HepG2 (cell line): ENCODE results near the gene ZGRF1. TPM values are rescaled to one million over a fixed set of nuclear protein-coding genes. Genes with fewer than 3 reads are reported as not detected.
A peak's percentile ranks its signal among the peaks of the same experiment; 100 is the strongest.

Experiments used
- ATAC-seq: fragments of 200-7000 bp; cut with Tn5 transposase; 3 replicates; pipeline ENCODE4 v1.9.1; 2020; ENCODE audit warnings: mild to moderate bottlenecking, moderate library complexity
- BruUV-seq: library from RNA; stranded (reverse); fragments of 400-500 nt; replicated peaks from 2 replicates; lab custom pipeline; 2021; lab: Mats Ljungman, UMichigan
- CTCF ChIA-PET: fragments of 300-600 bp; formaldehyde crosslinking; extraction: SDS; loops from one replicate; lab custom pipeline; 2021; ENCODE audit warnings: low total read pairs, inconsistent platforms, low intra/inter-chr PET ratio; lab: Yijun Ruan, JAX
- POLR2A ChIA-PET: fragments of 350-600 bp; sonication (Branson Sonifier 250); formaldehyde crosslinking; loops from one replicate; lab custom pipeline; 2020; ENCODE audit warnings: antibody characterized with exemption, inconsistent platforms; lab: Yijun Ruan, JAX
- DNase-seq: peaks from one replicate; pipeline ENCODE4 v3.0.0-alpha.2; 2015; ENCODE audit warnings: low spot score
- FAIRE-seq: peaks from 3 replicates; lab custom pipeline; 2011; peaks lifted over from hg19 to GRCh38; lab: Jason Lieb, UNC
- H2AFZ ChIP-seq: one replicate; pipeline ENCODE4 v1.6.1; 2011; ENCODE audit warnings: low read length, inconsistent platforms
- H3K27ac ChIP-seq: fragments of 300-600 bp; 3 replicates; pipeline ENCODE4 v1.8.0; 2011; ENCODE audit warnings: mixed run types, mild to moderate bottlenecking, mixed read lengths, low read length, inconsistent platforms; ENCODE audit not compliant: insufficient read depth; ENCODE audit errors: extremely low read length
- H3K27me3 ChIP-seq, 2 experiments: fragments of 200-600 bp in 1 of 2; 2 replicates in 1 of 2; 3 replicates in 1 of 2; pipeline versions ENCODE4 v1.6.0 to v1.8.0; 2011; ENCODE audit warnings: low read length in 2 of 2, mild to moderate bottlenecking in 2 of 2, moderate library complexity in 2 of 2, inconsistent platforms in 1 of 2; ENCODE audit not compliant: insufficient read depth in 2 of 2, control insufficient read depth in 1 of 2
- H3K36me3 ChIP-seq, 2 experiments: fragments of 200-600 bp in 1 of 2; replicated peaks in 1 of 2; 2 replicates in 1 of 2; 3 replicates in 1 of 2; pipeline versions ENCODE4 v1.5.1 to v1.8.0; 2011; ENCODE audit warnings: low read length in 2 of 2, inconsistent platforms in 1 of 2; ENCODE audit not compliant: insufficient read depth in 2 of 2, control insufficient read depth in 1 of 2
- H3K4me1 ChIP-seq: 2 replicates; pipeline ENCODE4 v1.5.1; 2012; ENCODE audit warnings: low read length, inconsistent platforms; ENCODE audit not compliant: insufficient read depth
- H3K4me2 ChIP-seq: 2 replicates; pipeline ENCODE4 v1.6.0; 2011; ENCODE audit warnings: low read depth, low read length, inconsistent platforms
- H3K4me3 ChIP-seq, 3 experiments: fragments of 200-600 bp in 1 of 3; sonication (generic), shearing (Covaris generic) in 1 of 3; replicated peaks in 1 of 3; 2 replicates each; pipeline ENCODE4 v1.5.1; 2011 to 2016; ENCODE audit warnings: low read length in 3 of 3, inconsistent platforms in 2 of 3, low read depth in 2 of 3, mild to moderate bottlenecking in 2 of 3, control low read depth in 1 of 3, mixed read lengths in 1 of 3; ENCODE audit not compliant: insufficient read depth in 1 of 3
- H3K79me2 ChIP-seq: one replicate; pipeline ENCODE4 v1.6.1; 2011; ENCODE audit warnings: low read length, inconsistent platforms; ENCODE audit not compliant: insufficient read depth
- H3K9ac ChIP-seq: 2 replicates; pipeline ENCODE4 v1.6.0; 2011; ENCODE audit warnings: mild to moderate bottlenecking, low read depth, low read length, inconsistent platforms; ENCODE audit not compliant: insufficient read depth
- H3K9me3 ChIP-seq: 2 replicates; pipeline ENCODE4 v1.5.1; 2012; ENCODE audit warnings: mild to moderate bottlenecking, low read length
- H4K20me1 ChIP-seq: 2 replicates; pipeline ENCODE4 v1.6.0; 2011; ENCODE audit warnings: inconsistent platforms, mild to moderate bottlenecking, low read length, moderate library complexity; ENCODE audit not compliant: insufficient read depth
- IRF2 ChIP-seq: IDR thresholded peaks from 2 replicates; pipeline ENCODE4 v1.6.1; 2018; ENCODE audit warnings: missing genetic modification reagents, missing compliant biosample characterization
- NCOA1 ChIP-seq: sonication (generic); formaldehyde crosslinking; IDR thresholded peaks from 2 replicates; pipeline ENCODE4 v1.9.0; 2021; ENCODE audit warnings: missing genetic modification reagents
- PBX2 ChIP-seq: IDR thresholded peaks from 2 replicates; pipeline ENCODE4 v1.6.1; 2016; ENCODE audit warnings: control low read depth
- SRSF9 ChIP-seq: fragments of 200-400 bp; formaldehyde crosslinking; IDR thresholded peaks from 2 replicates; pipeline ENCODE4 v1.6.1; 2018; ENCODE audit warnings: borderline replicate concordance, mild to moderate bottlenecking, low read depth, low read length; ENCODE audit not compliant: insufficient read depth, poor library complexity, severe bottlenecking
- ZNF12 ChIP-seq: sonication (generic); formaldehyde crosslinking; IDR thresholded peaks from 2 replicates; pipeline ENCODE4 v1.5.0; 2020; ENCODE audit warnings: missing genetic modification reagents
- ZNF121 ChIP-seq: sonication (generic); formaldehyde crosslinking; IDR thresholded peaks from 2 replicates; pipeline ENCODE4 v1.5.0; 2020; ENCODE audit warnings: mild to moderate bottlenecking, missing genetic modification reagents
- ZNF260 ChIP-seq: sonication (generic); formaldehyde crosslinking; IDR thresholded peaks from 2 replicates; pipeline ENCODE4 v1.4.0; 2020; ENCODE audit warnings: missing genetic modification reagents, low read depth, mild to moderate bottlenecking, borderline replicate concordance
- ZNF263 ChIP-seq: sonication (generic); formaldehyde crosslinking; IDR thresholded peaks from 2 replicates; pipeline ENCODE4 v1.4.0; 2020; ENCODE audit warnings: missing genetic modification reagents
- ZNF597 ChIP-seq: sonication (generic); formaldehyde crosslinking; IDR thresholded peaks from 2 replicates; pipeline ENCODE4 v1.5.0; 2020; ENCODE audit warnings: missing genetic modification reagents
- ZNF713 ChIP-seq: sonication (generic); formaldehyde crosslinking; IDR thresholded peaks from 2 replicates; pipeline ENCODE4 v1.4.0; 2020; ENCODE audit warnings: mild to moderate bottlenecking, missing genetic modification reagents
- WGBS: methylation state at CpG from one replicate; pipeline ENCODE4 v1.1.6; 2017; ENCODE audit warnings: low lambda C conversion rate; 5-methylcytosine and 5-hydroxymethylcytosine counted together
- in situ Hi-C: cut with HindIII; loops from 2 replicates; pipeline ENCODE4 v1.10.0; 2017; ENCODE audit warnings: low pct_unique_long_range_greater_than_20kb; ENCODE audit not compliant: extremely low pct_ligation_motif_present
- intact Hi-C: fragments of 100-400 bp; cut with micrococcal nuclease; formaldehyde crosslinking; loops from one replicate; pipeline ENCODE4 v1.10.0; 2022; ENCODE audit not compliant: unreplicated experiment
- polyA plus RNA-seq, 8 experiments: library from polyadenylated mRNA; depleted of rRNA in 3 of 8; stranded (reverse) in 7 of 8; unstranded in 1 of 8; fragments of >200 nt; fragmentation: Illumina TruSeq in 4 of 8; extraction: Trizol in 4 of 8; gene quantifications; 2 replicates each; pipeline versions ENCODE4 v1.2.1 to v1.2.3, GENCODE V29; 2011 to 2016; ENCODE audit warnings: low read depth in 4 of 8, missing spikeins in 1 of 8, mixed read lengths in 1 of 8; ENCODE audit not compliant: insufficient read depth in 1 of 8
- total RNA-seq, 5 experiments: library from RNA; depleted of rRNA; stranded (reverse); fragments of >200 nt; fragmentation: Illumina TruSeq; extraction: Trizol; gene quantifications; 2 replicates each; pipeline ENCODE4 v1.2.3, GENCODE V29; 2016; ENCODE audit warnings: low read depth in 1 of 5
- TF ChIP-seq, protein P1 (sequence below): sonication (generic); formaldehyde crosslinking; IDR thresholded peaks from 2 replicates; pipeline ENCODE4 v1.4.0; 2020; ENCODE audit warnings: missing genetic modification reagents
- TF ChIP-seq, protein P2 (sequence below): sonication (generic); formaldehyde crosslinking; IDR thresholded peaks from 2 replicates; pipeline ENCODE4 v1.4.0; 2020; ENCODE audit warnings: missing genetic modification reagents

Gene ZGRF1
- total and polyA plus RNA-seq, 2 of the 13 experiments (the other 11 are each of a cell fraction or from before 2014, with no cell fraction given) = 8.6 to 15.9 TPM

DNA sequence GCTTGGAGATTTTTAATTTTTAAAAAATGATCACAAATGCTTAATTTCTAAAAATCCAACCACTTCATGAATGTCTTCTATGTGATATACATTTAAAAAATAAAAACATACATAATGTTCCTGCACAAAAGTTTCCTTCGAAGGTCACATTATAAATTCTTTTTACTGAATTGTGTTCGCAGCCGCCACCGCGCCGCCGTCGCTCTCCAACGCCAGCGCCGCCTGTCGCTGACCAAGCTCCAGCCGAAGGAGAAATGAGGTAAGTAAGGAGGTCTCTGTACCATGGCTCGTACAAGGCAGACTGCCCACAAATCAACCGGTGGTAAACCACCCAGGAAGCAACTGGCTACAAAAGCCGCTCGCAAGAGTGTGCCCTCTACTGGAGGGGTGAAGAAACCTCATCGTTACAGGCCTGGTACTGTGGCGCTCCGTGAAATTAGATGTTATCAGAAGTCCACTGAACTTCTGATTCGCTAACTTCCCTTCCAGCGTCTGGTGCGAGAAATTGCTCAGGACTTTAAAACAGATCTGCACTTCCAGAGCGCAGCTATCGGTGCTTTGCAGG is 71.9 kb downstream of the ZGRF1 start:
- whole genome bisulfite sequencing = 97% methylated on average over 21 of the region's 25 CpGs
- no peaks in the 10 kb centered on the region for H4K20me1 ChIP-seq
- no peak for FAIRE-seq
- no peak overlapping the region for H2AFZ ChIP-seq
- no peaks in the 10 kb centered on the region for H3K4me1 ChIP-seq
- no peak overlapping the region for H3K27ac ChIP-seq
- BruUV-seq = no TSS peak
- H3K36me3 ChIP-seq = peaks cover 2% of the 10 kb centered on the region in 2 experiments; a peak in 1 of 5 replicates
- no peak for TF ChIP-seq ZNF263 (CRISPR knock-in tag)
- no peak for TF ChIP-seq ZNF713 (CRISPR knock-in tag)
- TF ChIP-seq, protein P1, sequence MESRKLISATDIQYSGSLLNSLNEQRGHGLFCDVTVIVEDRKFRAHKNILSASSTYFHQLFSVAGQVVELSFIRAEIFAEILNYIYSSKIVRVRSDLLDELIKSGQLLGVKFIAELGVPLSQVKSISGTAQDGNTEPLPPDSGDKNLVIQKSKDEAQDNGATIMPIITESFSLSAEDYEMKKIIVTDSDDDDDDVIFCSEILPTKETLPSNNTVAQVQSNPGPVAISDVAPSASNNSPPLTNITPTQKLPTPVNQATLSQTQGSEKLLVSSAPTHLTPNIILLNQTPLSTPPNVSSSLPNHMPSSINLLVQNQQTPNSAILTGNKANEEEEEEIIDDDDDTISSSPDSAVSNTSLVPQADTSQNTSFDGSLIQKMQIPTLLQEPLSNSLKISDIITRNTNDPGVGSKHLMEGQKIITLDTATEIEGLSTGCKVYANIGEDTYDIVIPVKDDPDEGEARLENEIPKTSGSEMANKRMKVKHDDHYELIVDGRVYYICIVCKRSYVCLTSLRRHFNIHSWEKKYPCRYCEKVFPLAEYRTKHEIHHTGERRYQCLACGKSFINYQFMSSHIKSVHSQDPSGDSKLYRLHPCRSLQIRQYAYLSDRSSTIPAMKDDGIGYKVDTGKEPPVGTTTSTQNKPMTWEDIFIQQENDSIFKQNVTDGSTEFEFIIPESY (CRISPR knock-in tag) = peak; percentile 88
- no peak for TF ChIP-seq ZNF12 (CRISPR knock-in tag)
- H3K4me3 ChIP-seq = no peak overlapping the region
- no peaks in the 10 kb centered on the region for H3K79me2 ChIP-seq
- no peak overlapping the region for H3K9ac ChIP-seq
- no peaks in the 10 kb centered on the region for H3K27me3 ChIP-seq
- in situ Hi-C loops (no loop called here), intact Hi-C loops (no loop called here)
- ChIA-PET POLR2A (no interaction called here), CTCF (no interaction called here)
- H3K4me2 ChIP-seq = no peak overlapping the region
- ATAC-seq = no peak
- H3K9me3 ChIP-seq = no peaks in the 10 kb centered on the region
- no peak for DNase-seq

DNA sequence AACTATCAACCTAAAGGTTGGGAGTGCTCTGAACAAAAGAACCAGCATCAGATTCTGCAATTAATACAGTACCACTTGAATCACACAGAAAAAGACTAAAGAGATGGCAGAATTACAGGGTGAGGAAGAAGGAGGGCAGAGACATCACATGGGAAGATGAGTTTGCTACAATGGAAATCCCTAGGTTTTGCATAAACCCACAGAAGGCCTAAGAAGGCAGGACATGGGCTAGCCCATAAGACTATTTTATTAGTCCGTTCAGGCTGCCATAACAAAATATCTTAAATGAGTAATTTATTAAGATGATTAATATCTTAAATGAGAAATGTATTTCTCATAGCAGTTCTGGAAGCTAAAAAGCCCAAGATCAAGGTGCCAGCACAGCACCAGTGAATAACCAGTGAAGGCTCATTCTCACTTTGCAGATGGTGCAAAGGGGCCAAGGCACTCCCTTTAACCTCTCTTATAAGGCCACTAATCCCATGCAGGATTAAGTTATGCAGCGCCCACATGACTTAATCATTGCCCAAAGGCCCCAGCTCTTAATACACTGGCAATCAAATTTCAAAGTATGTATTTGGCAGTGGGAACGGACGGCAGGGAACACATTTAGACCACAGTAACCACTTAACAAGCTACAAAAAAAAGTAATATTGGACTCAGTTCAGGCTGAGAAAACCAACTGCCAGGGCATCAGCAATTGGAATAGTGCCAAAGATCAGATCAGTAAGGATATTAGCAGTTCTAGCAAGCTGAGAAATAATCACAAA is 73.1 kb downstream of the ZGRF1 start:
- BruUV-seq = no TSS peak
- Histone ChIP-seq H3K4me1 (no peaks in the 10 kb centered on the region), H3K27ac (no peak overlapping the region), H3K4me2 (no peak overlapping the region), H3K36me3 (peaks cover 2% of the 10 kb centered on the region in 2 experiments; a peak in 1 of 5 replicates), H3K4me3 (no peak overlapping the region), H3K27me3 (no peaks in the 10 kb centered on the region), H4K20me1 (no peaks in the 10 kb centered on the region), H3K79me2 (no peaks in the 10 kb centered on the region), H2AFZ (no peak overlapping the region), H3K9me3 (no peaks in the 10 kb centered on the region), H3K9ac (no peak overlapping the region)
- POLR2A ChIA-PET = no interaction called here
- in situ Hi-C loops = no loop called here
- WGBS = 91% methylated on average over 4 of the region's 4 CpGs
- CTCF ChIA-PET = no interaction called here
- ATAC-seq (no peak), FAIRE-seq (no peak), DNase-seq (no peak)
- intact Hi-C loops = no loop called here
- no peak for TF ChIP-seq ZNF121 (CRISPR knock-in tag)
- TF ChIP-seq ZNF260 (CRISPR knock-in tag) = no peak
- no peak for TF ChIP-seq IRF2 (CRISPR knock-in tag)
- TF ChIP-seq ZNF597 (CRISPR knock-in tag) = no peak
- TF ChIP-seq PBX2 = no peak
- TF ChIP-seq, protein P2, sequence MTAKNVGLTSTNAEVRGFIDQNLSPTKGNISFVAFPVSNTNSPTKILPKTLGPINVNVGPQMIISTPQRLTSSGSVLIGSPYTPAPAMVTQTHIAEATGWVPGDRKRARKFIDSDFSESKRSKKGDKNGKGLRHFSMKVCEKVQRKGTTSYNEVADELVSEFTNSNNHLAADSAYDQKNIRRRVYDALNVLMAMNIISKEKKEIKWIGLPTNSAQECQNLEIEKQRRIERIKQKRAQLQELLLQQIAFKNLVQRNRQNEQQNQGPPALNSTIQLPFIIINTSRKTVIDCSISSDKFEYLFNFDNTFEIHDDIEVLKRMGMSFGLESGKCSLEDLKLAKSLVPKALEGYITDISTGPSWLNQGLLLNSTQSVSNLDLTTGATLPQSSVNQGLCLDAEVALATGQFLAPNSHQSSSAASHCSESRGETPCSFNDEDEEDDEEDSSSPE (CRISPR knock-in tag) = no peak
- no peak for TF ChIP-seq NCOA1 (CRISPR knock-in tag)
- TF ChIP-seq SRSF9 = no peak
